Activated CD4-positive, alpha-beta T cell treated with anti-CD3 and anti-CD28 coated beads, Interleukin-2, amount 10 ng/mL, durations not matched to agents 7 days and 5 days (primary cell): ENCODE data around the gene MBIP. TPM values are rescaled to one million over a fixed set of nuclear protein-coding genes. Genes with fewer than 3 reads are reported as not detected.

ENCODE experiments used
- CTCF ChIA-PET: fragments of 350-600 bp; sonication (Branson Sonifier 250); formaldehyde crosslinking; loops from one replicate; lab custom pipeline; 2021; ENCODE audit warnings: antibody characterized with exemption; lab: Charles Lee
- POLR2A ChIA-PET: fragments of 350-600 bp; sonication (Branson Sonifier 250); formaldehyde crosslinking; loops from one replicate; lab custom pipeline; 2021; ENCODE audit warnings: antibody characterized with exemption; lab: Charles Lee
- DNase-seq: peaks from one replicate; pipeline ENCODE4 v3.0.0-alpha.2; 2020
- H3K27ac Mint-ChIP-seq: one replicate; pipeline ENCODE4 v1.8.0; 2021; ENCODE audit warnings: mild to moderate bottlenecking, moderate library complexity, mixed read lengths
- H3K27me3 Mint-ChIP-seq: one replicate; pipeline ENCODE4 v1.8.0; 2021; ENCODE audit warnings: mixed read lengths
- H3K36me3 Mint-ChIP-seq: one replicate; pipeline ENCODE4 v1.8.0; 2021; ENCODE audit warnings: low read depth, mixed read lengths
- H3K4me1 Mint-ChIP-seq: one replicate; pipeline ENCODE4 v1.8.0; 2021; ENCODE audit warnings: mixed read lengths
- H3K4me3 Mint-ChIP-seq: one replicate; pipeline ENCODE4 v1.8.0; 2021; ENCODE audit warnings: mild to moderate bottlenecking, moderate library complexity, mixed read lengths
- H3K9me3 Mint-ChIP-seq: one replicate; pipeline ENCODE4 v1.8.0; 2021; ENCODE audit warnings: mixed read lengths
- total RNA-seq, 2 experiments: library from RNA; stranded (reverse); gene quantifications; one replicate each; pipeline ENCODE4 v1.2.3, GENCODE V29; 2021

Gene MBIP
- total RNA-seq, 2 experiments from 2014 or later = 23.1 to 27.7 TPM

GRCh38 chr14:36303960-36304359 is 16.5 kb downstream of the MBIP start:
- H3K27ac Mint-ChIP-seq = no peak overlapping the region
- ChIA-PET CTCF (no interaction called here), POLR2A (no interaction called here)
- no peak overlapping the region for H3K4me3 Mint-ChIP-seq
- DNase-seq = no peak
- H3K4me1 Mint-ChIP-seq = no peaks in the 10 kb centered on the region
- H3K27me3 Mint-ChIP-seq = no peaks in the 10 kb centered on the region
- peaks cover 38% of the 10 kb centered on the region for H3K36me3 Mint-ChIP-seq
- no peaks in the 10 kb centered on the region for H3K9me3 Mint-ChIP-seq

DNA sequence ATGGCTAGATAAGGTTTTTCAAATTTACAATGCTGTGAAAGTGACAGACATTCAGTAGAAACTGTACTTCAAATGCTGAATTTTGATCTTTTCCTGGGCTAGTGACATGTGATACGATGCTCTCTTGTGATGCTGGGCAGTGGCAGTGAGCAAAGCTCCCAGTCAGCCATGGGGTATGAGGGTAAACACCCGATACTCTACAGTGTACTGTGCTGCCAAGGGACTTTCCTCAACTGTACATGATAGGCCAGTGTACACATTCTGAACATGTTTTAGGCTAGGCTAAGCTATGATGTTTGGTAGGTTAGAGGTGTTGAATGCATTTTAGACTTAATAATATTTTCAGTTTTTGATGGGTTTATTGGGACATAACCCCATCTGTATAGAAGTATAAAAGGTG is 17.6 kb downstream of the MBIP start:
- Mint-ChIP-seq H3K4me3 (no peak overlapping the region), H3K27ac (no peak overlapping the region), H3K36me3 (peaks cover 39% of the 10 kb centered on the region), H3K27me3 (no peaks in the 10 kb centered on the region), H3K4me1 (no peaks in the 10 kb centered on the region), H3K9me3 (no peaks in the 10 kb centered on the region)
- ChIA-PET POLR2A (no interaction called here), CTCF (no interaction called here)
- no peak for DNase-seq

GRCh38 chr14:36301159-36301558 is 19.3 kb downstream of the MBIP start:
- Mint-ChIP-seq H3K27me3 (no peaks in the 10 kb centered on the region), H3K4me1 (no peaks in the 10 kb centered on the region), H3K4me3 (no peak overlapping the region), H3K27ac (no peak overlapping the region), H3K9me3 (no peaks in the 10 kb centered on the region), H3K36me3 (peaks cover 46% of the 10 kb centered on the region)
- no peak for DNase-seq
- CTCF ChIA-PET = no interaction called here
- POLR2A ChIA-PET = no interaction called here

DNA sequence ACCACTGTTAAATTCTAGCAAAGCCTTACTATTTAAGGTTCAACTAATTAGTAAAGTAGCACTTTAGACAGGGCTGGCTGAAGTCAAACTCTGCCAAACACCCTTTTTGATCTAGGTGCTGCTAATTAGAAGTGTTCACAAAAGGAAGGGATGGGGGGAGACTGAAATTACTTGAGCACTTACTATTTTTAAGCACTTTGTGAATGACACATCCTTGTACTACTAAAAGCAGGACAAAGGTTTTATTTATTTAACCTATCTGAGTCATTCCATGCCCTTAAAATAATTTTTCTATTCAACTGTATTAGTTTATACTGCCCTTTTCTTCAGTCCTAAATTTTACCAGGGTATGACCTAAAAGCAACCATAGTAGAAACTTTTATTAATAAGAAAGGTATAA is 20.1 kb downstream of the MBIP start:
- Mint-ChIP-seq H3K4me3 (no peak overlapping the region), H3K36me3 (peaks cover 39% of the 10 kb centered on the region)
- no peak for DNase-seq

DNA sequence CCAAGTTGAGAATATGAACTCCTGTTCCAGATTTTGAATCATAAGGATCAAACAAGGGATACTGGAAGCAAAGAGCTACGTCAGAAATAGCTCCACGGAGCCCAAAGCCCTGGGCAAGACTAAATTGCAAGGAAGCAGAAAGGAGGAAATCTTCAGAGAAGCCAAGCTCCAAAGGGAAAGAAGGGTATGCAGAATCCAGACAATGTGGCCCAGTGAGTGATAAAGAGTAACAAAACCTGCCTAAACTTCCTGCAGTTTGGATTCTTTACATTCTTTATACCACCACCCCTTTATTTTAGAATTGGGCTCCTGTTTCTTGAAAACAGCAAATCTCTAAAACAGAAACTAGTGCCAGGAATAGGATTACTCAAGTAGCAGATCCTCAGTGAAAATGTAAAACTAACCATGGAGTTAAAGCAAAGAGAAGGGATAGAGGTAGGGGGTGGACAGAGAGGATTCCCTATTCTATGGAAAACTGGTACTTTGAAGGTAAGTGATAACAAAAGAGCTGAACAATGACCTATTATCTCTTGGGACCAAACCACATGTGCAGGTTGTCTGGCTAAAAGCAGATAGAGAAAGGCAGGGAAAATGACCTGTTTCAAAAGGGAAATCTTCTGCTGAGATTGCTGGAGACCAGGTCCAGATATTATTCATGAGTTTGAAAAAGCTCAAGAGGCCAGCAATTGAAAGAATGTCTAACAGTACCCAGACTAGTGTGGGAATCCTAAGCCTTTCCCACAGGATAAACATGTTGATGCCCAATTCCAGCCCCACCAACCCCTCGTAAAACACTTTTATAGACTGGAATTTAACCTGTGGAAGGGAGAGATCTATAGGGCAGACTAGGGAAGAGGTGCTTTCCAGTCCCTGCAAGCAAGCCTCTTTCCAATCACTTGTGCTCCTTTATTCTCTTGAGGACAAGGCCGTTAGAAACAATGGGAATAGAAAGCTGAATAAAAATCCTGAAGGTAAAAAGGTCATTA is 24.5 kb downstream of the MBIP start:
- H3K9me3 Mint-ChIP-seq = no peaks in the 10 kb centered on the region
- no peaks in the 10 kb centered on the region for H3K27me3 Mint-ChIP-seq
- no peak for DNase-seq
- peaks cover 22% of the 10 kb centered on the region for H3K36me3 Mint-ChIP-seq
- ChIA-PET CTCF (no interaction called here), POLR2A (no interaction called here)
- no peak overlapping the region for H3K27ac Mint-ChIP-seq
- no peaks in the 10 kb centered on the region for H3K4me1 Mint-ChIP-seq
- H3K4me3 Mint-ChIP-seq = no peak overlapping the region

More for the DNA sequence above, 20.1 kb downstream of the MBIP start:
- Mint-ChIP-seq H3K27ac (no peak overlapping the region), H3K27me3 (no peaks in the 10 kb centered on the region), H3K4me1 (no peaks in the 10 kb centered on the region), H3K9me3 (no peaks in the 10 kb centered on the region)
- CTCF ChIA-PET = no interaction called here
- POLR2A ChIA-PET = no interaction called here

GRCh38 chr14:36294543-36294942 is 25.9 kb downstream of the MBIP start:
- no peaks in the 10 kb centered on the region for H3K9me3 Mint-ChIP-seq
- no peaks in the 10 kb centered on the region for H3K4me1 Mint-ChIP-seq
- H3K4me3 Mint-ChIP-seq = no peak overlapping the region
- no peak for DNase-seq
- ChIA-PET POLR2A (no interaction called here), CTCF (no interaction called here)
- H3K36me3 Mint-ChIP-seq = peaks cover 20% of the 10 kb centered on the region
- H3K27me3 Mint-ChIP-seq = no peaks in the 10 kb centered on the region
- H3K27ac Mint-ChIP-seq = no peak overlapping the region

- peaks cover 16% of the 10 kb centered on the region for H3K36me3 Mint-ChIP-seq
- POLR2A ChIA-PET = no interaction called here
- no peak overlapping the region for H3K27ac Mint-ChIP-seq
- H3K4me1 Mint-ChIP-seq = no peaks in the 10 kb centered on the region
- no peak for DNase-seq
- H3K4me3 Mint-ChIP-seq = no peak overlapping the region
- H3K27me3 Mint-ChIP-seq = no peaks in the 10 kb centered on the region
- CTCF ChIA-PET = no interaction called here
- H3K9me3 Mint-ChIP-seq = no peaks in the 10 kb centered on the region
Measured at GRCh38 chr14:36293824-36294223, 26.6 kb downstream of the MBIP start.

- H3K4me1 Mint-ChIP-seq = no peaks in the 10 kb centered on the region
- CTCF ChIA-PET = no interaction called here
Measured at GRCh38 chr14:36289954-36290353, 30.5 kb downstream of the MBIP start.

DNA sequence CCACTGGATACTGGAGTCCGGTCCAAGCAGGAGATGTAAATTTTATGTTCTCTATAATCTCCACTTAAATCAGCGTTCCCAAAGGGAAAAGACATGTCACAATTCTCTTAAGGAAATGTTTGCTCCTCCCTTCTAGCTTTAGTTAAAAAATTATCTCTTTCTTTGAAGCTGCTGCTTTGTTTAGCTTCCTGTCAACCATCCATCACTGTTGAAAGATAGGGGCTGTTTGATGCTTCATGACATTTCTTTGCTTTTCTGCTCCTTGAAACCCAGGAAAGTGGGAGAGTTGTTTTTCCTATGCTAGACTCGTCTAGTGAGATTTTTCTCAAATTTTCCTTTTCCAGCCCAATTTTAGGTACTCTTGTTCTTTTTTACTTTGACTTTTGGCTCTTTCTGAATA is 31.9 kb downstream of the MBIP start:
- Mint-ChIP-seq H3K27me3 (peaks cover 6% of the 10 kb centered on the region), H3K9me3 (no peaks in the 10 kb centered on the region), H3K4me3 (no peak overlapping the region), H3K4me1 (no peaks in the 10 kb centered on the region), H3K27ac (no peak overlapping the region), H3K36me3 (no peaks in the 10 kb centered on the region)
- CTCF ChIA-PET = no interaction called here
- no peak for DNase-seq
- POLR2A ChIA-PET = no interaction called here

More at GRCh38 chr14:36289954-36290353, 30.5 kb downstream of the MBIP start:
- no peak for DNase-seq
- Mint-ChIP-seq H3K27ac (no peak overlapping the region), H3K4me3 (no peak overlapping the region), H3K36me3 (no peaks in the 10 kb centered on the region), H3K9me3 (no peaks in the 10 kb centered on the region), H3K27me3 (peaks cover under 1% of the 10 kb centered on the region)
- POLR2A ChIA-PET = no interaction called here

DNA sequence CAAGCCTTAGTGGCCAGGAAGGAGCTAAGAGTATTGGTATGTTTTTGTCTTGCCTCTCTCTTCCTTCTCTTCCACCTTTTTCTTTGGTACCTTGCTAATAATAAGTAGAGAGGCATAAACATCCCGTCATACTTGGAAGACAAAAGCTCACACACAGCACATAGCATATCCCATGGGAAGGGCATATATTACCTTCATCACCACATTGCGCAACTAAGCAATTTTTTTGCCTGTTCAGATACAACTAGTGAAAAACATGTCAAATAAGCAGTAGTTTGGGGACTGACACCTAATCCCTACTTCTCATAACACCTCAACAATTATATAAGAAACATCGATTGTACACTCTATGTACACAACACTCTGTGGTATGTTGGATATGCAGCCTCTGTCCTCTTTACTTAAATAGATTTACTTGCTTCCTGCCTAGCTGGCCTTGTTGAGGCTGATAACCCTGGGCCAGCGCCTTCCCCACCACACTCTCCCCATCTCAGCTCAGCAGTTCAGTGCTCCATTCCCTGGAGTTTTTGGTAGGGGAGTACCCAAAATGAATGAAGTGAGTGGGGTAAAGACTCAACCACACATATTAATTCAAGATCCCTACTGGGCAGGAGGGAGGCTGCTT is 35.4 kb downstream of the MBIP start:
- H3K27ac Mint-ChIP-seq = no peak overlapping the region
- H3K36me3 Mint-ChIP-seq = no peaks in the 10 kb centered on the region
- CTCF ChIA-PET = interaction anchor here (0.9 to 1.0 kb wide), 2 partner anchors 15 to 88 kb away, joined by 3 to 4 read pairs; no protein-coding TSS in a partner anchor
- H3K9me3 Mint-ChIP-seq = no peaks in the 10 kb centered on the region
- H3K27me3 Mint-ChIP-seq = peaks cover 10% of the 10 kb centered on the region
- no peak for DNase-seq
- H3K4me3 Mint-ChIP-seq = no peak overlapping the region
- POLR2A ChIA-PET = no interaction called here
- H3K4me1 Mint-ChIP-seq = no peaks in the 10 kb centered on the region

DNA sequence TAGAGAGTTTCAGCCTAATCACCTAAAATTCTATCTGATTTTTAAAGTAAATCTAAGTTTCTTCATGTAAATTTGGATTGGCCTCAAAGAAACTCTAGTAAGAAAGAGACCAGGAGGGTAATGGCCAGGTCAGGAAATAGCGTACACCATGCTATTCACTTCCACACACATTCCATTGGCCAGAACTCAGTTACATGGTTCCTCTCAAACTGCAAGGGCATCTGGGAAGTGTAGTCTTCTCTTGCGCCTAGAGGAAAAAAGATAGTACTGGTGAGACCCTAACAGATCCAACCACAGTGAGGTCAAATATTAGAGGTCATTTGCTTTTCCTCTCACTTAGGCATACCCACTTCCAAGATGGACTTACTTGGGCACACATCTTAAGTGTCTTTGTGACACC is 39.1 kb downstream of the MBIP start:
- no peaks in the 10 kb centered on the region for H3K9me3 Mint-ChIP-seq
- H3K4me3 Mint-ChIP-seq = no peak overlapping the region
- no peak overlapping the region for H3K27ac Mint-ChIP-seq
- peaks cover 34% of the 10 kb centered on the region for H3K27me3 Mint-ChIP-seq
- ChIA-PET POLR2A (no interaction called here), CTCF (no interaction called here)
- H3K4me1 Mint-ChIP-seq = no peaks in the 10 kb centered on the region
- no peak for DNase-seq
- H3K36me3 Mint-ChIP-seq = no peaks in the 10 kb centered on the region

DNA sequence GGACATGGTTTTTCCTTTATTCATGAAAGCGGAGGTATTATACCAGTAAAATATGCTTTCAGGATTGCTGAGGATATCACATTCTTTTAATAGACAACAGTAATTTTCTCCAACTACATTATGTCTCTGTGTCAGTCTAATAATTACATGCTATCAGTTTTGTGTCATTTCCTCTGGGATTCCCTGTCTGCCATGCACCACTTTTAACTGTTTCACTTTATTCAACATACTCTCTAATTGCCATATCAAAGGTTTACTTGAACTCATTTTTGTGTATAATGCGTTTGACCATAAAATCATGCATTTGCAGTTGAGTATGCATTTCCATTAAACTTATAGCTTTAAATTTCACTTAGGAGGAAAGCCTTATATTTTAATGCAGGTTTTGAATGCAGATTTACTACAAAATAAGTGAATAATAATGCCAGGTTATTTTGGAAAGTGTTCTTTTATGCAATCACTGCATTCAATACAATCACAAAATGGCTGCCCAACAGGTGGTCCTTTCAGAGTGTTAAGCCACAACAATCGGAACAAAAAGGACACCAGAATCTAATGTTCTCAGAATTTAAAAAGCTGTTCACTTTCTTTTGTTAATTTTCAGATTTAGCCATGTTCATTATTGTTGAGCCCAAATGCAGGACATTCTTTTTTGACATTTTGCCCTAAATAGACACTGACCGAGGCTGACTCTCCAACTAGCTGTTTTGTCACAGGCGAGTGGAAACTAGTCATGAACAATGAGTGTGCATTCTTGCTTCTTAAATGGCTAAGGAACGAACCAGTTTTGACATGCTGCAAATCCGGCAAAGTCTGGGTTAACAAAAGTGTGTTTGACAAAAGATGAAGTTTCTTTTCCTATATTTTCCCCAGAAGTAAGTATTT is 40.9 kb downstream of the MBIP start:
- CTCF ChIA-PET = no interaction called here
- POLR2A ChIA-PET = interaction anchor here (0.6 kb wide), 1 partner anchor 40 kb away, joined by 3 read pairs; no protein-coding TSS in a partner anchor

More for the DNA sequence above, 40.9 kb downstream of the MBIP start:
- no peak for DNase-seq
- H3K27ac Mint-ChIP-seq = no peak overlapping the region
- H3K4me1 Mint-ChIP-seq = no peaks in the 10 kb centered on the region
- H3K36me3 Mint-ChIP-seq = no peaks in the 10 kb centered on the region
- no peak overlapping the region for H3K4me3 Mint-ChIP-seq
- no peaks in the 10 kb centered on the region for H3K9me3 Mint-ChIP-seq
- peaks cover 38% of the 10 kb centered on the region for H3K27me3 Mint-ChIP-seq
